Measurements from ENCODE around the gene KDM4C. TPM values are rescaled to one million over a fixed set of nuclear protein-coding genes. Genes with fewer than 3 reads are reported as not detected.

Gene KDM4C
- polyA plus RNA-seq, 1 donor (not counting 4 experiments of a cell fraction or from before 2014, with no cell fraction given) = 17.2 TPM

- H4K20me1 ChIP-seq (ENCODE audit: control insufficient read depth, extremely low read depth, insufficient read depth, low read length) = no peaks in the 10 kb centered on the region
- no peaks in the 10 kb centered on the region for H3K79me2 ChIP-seq (ENCODE audit: control insufficient read depth, insufficient read depth, low read length)
- TF ChIP-seq EZH2 (IDR thresholded peaks at IDR 0.05; ENCODE audit: low read length) = no peak
- TF ChIP-seq, protein P1, sequence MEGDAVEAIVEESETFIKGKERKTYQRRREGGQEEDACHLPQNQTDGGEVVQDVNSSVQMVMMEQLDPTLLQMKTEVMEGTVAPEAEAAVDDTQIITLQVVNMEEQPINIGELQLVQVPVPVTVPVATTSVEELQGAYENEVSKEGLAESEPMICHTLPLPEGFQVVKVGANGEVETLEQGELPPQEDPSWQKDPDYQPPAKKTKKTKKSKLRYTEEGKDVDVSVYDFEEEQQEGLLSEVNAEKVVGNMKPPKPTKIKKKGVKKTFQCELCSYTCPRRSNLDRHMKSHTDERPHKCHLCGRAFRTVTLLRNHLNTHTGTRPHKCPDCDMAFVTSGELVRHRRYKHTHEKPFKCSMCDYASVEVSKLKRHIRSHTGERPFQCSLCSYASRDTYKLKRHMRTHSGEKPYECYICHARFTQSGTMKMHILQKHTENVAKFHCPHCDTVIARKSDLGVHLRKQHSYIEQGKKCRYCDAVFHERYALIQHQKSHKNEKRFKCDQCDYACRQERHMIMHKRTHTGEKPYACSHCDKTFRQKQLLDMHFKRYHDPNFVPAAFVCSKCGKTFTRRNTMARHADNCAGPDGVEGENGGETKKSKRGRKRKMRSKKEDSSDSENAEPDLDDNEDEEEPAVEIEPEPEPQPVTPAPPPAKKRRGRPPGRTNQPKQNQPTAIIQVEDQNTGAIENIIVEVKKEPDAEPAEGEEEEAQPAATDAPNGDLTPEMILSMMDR (optimal IDR thresholded peaks at IDR 0.05 in 1 of 3, IDR thresholded peaks at IDR 0.05 in 1 of 3, conservative IDR thresholded peaks at IDR 0.05 in 1 of 3; ENCODE audit: extremely low read depth in 1 of 3, insufficient read depth in 2 of 3, low read length in 3 of 3) = no peak
- no peak overlapping the region for H3K4me2 ChIP-seq (ENCODE audit: control insufficient read depth, extremely low read depth, insufficient read depth, low read depth, low read length)
- H3K27ac ChIP-seq (ENCODE audit: control insufficient read depth, insufficient read depth, low read length) = no peak overlapping the region
- dilution Hi-C loops (cut with MboI; ENCODE audit: extremely low pct_ligation_motif_present, low sequenced_read_pairs) = no loop called here
- FAIRE-seq = no peak
- peaks cover 6% of the 10 kb centered on the region for H3K4me1 ChIP-seq (ENCODE audit: control insufficient read depth, extremely low read depth, insufficient read depth, low read length)
- DNase-seq (ENCODE audit: low read depth, low spot score) = no peak
- no peak overlapping the region for H3K4me3 ChIP-seq (ENCODE audit: control insufficient read depth in 2 of 3, extremely low read depth in 1 of 3, insufficient read depth in 2 of 3, low read depth in 1 of 3, low read length in 3 of 3)
- H3K9ac ChIP-seq (ENCODE audit: control insufficient read depth, extremely low read depth, insufficient read depth, low read length) = no peak overlapping the region
- no peaks in the 10 kb centered on the region for H3K27me3 ChIP-seq (ENCODE audit: control insufficient read depth, extremely low read depth, insufficient read depth, low read length)
- no peaks in the 10 kb centered on the region for H3K9me3 ChIP-seq (ENCODE audit: control insufficient read depth, low read depth, low read length)
- H2AFZ ChIP-seq (ENCODE audit: control insufficient read depth, low read length) = no peak overlapping the region
- no peaks in the 10 kb centered on the region for H3K9me1 ChIP-seq (ENCODE audit: control insufficient read depth, extremely low read depth, insufficient read depth, low read length)
- H3K36me3 ChIP-seq (ENCODE audit: control insufficient read depth in 2 of 2, extremely low read depth in 1 of 2, insufficient read depth in 2 of 2, low read length in 2 of 2) = no peaks in the 10 kb centered on the region
Measured at GRCh38 chr9:6925836-6926235, 168.1 kb downstream of the KDM4C start.

DNA sequence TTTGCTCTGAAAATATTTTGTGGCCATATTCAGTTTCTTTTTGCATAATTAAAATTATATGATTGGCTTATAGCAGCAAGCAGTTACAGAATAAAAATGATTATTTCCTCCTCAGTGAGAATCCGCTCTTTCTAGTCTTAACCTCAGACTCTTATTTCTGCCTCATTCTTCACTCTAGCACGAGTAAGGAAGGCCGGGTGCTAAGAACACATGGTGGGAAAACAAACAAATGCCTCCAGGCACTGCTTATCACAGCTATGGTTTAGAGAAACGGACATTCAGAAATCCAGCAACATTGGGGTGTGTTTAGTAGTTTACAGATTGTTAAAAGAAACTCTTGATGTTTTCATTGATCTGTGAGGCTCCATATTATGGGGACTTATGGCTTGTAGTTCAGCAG, 168.7 kb downstream of the KDM4C start:
- FAIRE-seq (no peak), DNase-seq (ENCODE audit: low read depth, low spot score) (no peak)
- TF ChIP-seq EZH2 (IDR thresholded peaks at IDR 0.05; ENCODE audit: low read length) = no peak
- TF ChIP-seq, protein P1 (optimal IDR thresholded peaks at IDR 0.05 in 1 of 3, IDR thresholded peaks at IDR 0.05 in 1 of 3, conservative IDR thresholded peaks at IDR 0.05 in 1 of 3; ENCODE audit: extremely low read depth in 1 of 3, insufficient read depth in 2 of 3, low read length in 3 of 3) = no peak
- dilution Hi-C loops (cut with MboI; ENCODE audit: extremely low pct_ligation_motif_present, low sequenced_read_pairs) = no loop called here
- Histone ChIP-seq H2AFZ (ENCODE audit: control insufficient read depth, low read length) (no peak overlapping the region), H3K4me1 (ENCODE audit: control insufficient read depth, extremely low read depth, insufficient read depth, low read length) (peaks cover 12% of the 10 kb centered on the region), H4K20me1 (ENCODE audit: control insufficient read depth, extremely low read depth, insufficient read depth, low read length) (no peaks in the 10 kb centered on the region), H3K9me3 (ENCODE audit: control insufficient read depth, low read depth, low read length) (no peaks in the 10 kb centered on the region), H3K9me1 (ENCODE audit: control insufficient read depth, extremely low read depth, insufficient read depth, low read length) (no peaks in the 10 kb centered on the region), H3K27me3 (ENCODE audit: control insufficient read depth, extremely low read depth, insufficient read depth, low read length) (no peaks in the 10 kb centered on the region), H3K79me2 (ENCODE audit: control insufficient read depth, insufficient read depth, low read length) (no peaks in the 10 kb centered on the region), H3K36me3 (ENCODE audit: control insufficient read depth in 2 of 2, extremely low read depth in 1 of 2, insufficient read depth in 2 of 2, low read length in 2 of 2) (no peaks in the 10 kb centered on the region), H3K9ac (ENCODE audit: control insufficient read depth, extremely low read depth, insufficient read depth, low read length) (no peak overlapping the region), H3K27ac (ENCODE audit: control insufficient read depth, insufficient read depth, low read length) (no peak overlapping the region), H3K4me3 (ENCODE audit: control insufficient read depth in 2 of 3, extremely low read depth in 1 of 3, insufficient read depth in 2 of 3, low read depth in 1 of 3, low read length in 3 of 3) (no peak overlapping the region), H3K4me2 (ENCODE audit: control insufficient read depth, extremely low read depth, insufficient read depth, low read depth, low read length) (no peak overlapping the region)
